ENCODE results near the gene SNX33. TPM values are rescaled to one million over a fixed set of nuclear protein-coding genes. Genes with fewer than 3 reads are reported as not detected.

SNX33 gene
- polyA plus RNA-seq (2013, experiment 1 of 4), result 22.6 TPM
- 23.7 TPM for polyA plus RNA-seq (2013, experiment 2 of 4)
- polyA plus RNA-seq (2013, experiment 3 of 4), result 18.6 TPM
- 19.3 TPM for polyA plus RNA-seq (2013, experiment 4 of 4)

- Histone ChIP-seq H3K27ac (ENCODE audit: insufficient read depth, low read depth, low read length, poor library complexity, severe bottlenecking) (peak within 1 kb of the TSS; percentile 93), H3K36me3 (ENCODE audit: control insufficient read depth, insufficient read depth, low read length) (no peaks in the 10 kb centered on the region), H3K9me3 (ENCODE audit: control insufficient read depth, low read length) (no peaks in the 10 kb centered on the region), H3K27me3 (ENCODE audit: control insufficient read depth, insufficient read depth, low read length, poor library complexity, severe bottlenecking) (peaks cover 20% of the 10 kb centered on the region), H3K4me1 (ENCODE audit: control insufficient read depth, insufficient read depth, low read length) (peaks cover 34% of the 10 kb centered on the region), H3K4me3 (ENCODE audit: insufficient read depth, low read depth, low read length) (peak within 1 kb of the TSS; percentile 93)
- WGBS, 2 experiments, result 0% methylated on average over 76 of the region's 76 CpGs
These were observed at the start of gene SNX33 for GRCh38 chr15:75647370-75648155. Gene SNX33, plus strand, starts transcription at chr15:75647912. Its CDS starts 1,191 bp downstream, at chr15:75649103.

GRCh38 chr15:75598361-75598760, 49.4 kb upstream of the SNX33 start:
- Histone ChIP-seq H3K4me1 (ENCODE audit: control insufficient read depth, insufficient read depth, low read length) (no peaks in the 10 kb centered on the region), H3K36me3 (ENCODE audit: control insufficient read depth, insufficient read depth, low read length) (peaks cover 5% of the 10 kb centered on the region), H3K27ac (ENCODE audit: insufficient read depth, low read depth, low read length, poor library complexity, severe bottlenecking) (no peak overlapping the region), H3K4me3 (ENCODE audit: insufficient read depth, low read depth, low read length) (no peak overlapping the region), H3K9me3 (ENCODE audit: control insufficient read depth, low read length) (no peaks in the 10 kb centered on the region), H3K27me3 (ENCODE audit: control insufficient read depth, insufficient read depth, low read length, poor library complexity, severe bottlenecking) (no peaks in the 10 kb centered on the region)
- 95% methylated on average over 4 of the region's 4 CpGs for WGBS, 2 experiments

- no peaks in the 10 kb centered on the region for H3K9me3 ChIP-seq (ENCODE audit: control insufficient read depth, low read length)
- no peaks in the 10 kb centered on the region for H3K27me3 ChIP-seq (ENCODE audit: control insufficient read depth, insufficient read depth, low read length, poor library complexity, severe bottlenecking)
- H3K4me1 ChIP-seq (ENCODE audit: control insufficient read depth, insufficient read depth, low read length), result no peaks in the 10 kb centered on the region
- H3K36me3 ChIP-seq (ENCODE audit: control insufficient read depth, insufficient read depth, low read length), result peaks cover 5% of the 10 kb centered on the region
- WGBS, 2 experiments, result 89 to 96% methylated on average over 1 to 2 of the region's 2 CpGs
- H3K4me3 ChIP-seq (ENCODE audit: insufficient read depth, low read depth, low read length), result no peak overlapping the region
- H3K27ac ChIP-seq (ENCODE audit: insufficient read depth, low read depth, low read length, poor library complexity, severe bottlenecking), result no peak overlapping the region
These were observed 48.3 kb upstream of the SNX33 start for GRCh38 chr15:75599401-75599800.

- H3K36me3 ChIP-seq (ENCODE audit: control insufficient read depth, insufficient read depth, low read length), result peaks cover 16% of the 10 kb centered on the region
- no peaks in the 10 kb centered on the region for H3K9me3 ChIP-seq (ENCODE audit: control insufficient read depth, low read length)
- WGBS, 2 experiments, result 92 to 93% methylated on average over 8 of the region's 8 CpGs
These were observed 41.7 kb upstream of the SNX33 start for GRCh38 chr15:75606026-75606425.

GRCh38 chr15:75606711-75607699, 40.7 kb upstream of the SNX33 start:
- WGBS, 2 experiments, result 88 to 94% methylated on average over 6 of the region's 6 CpGs
- H3K4me3 ChIP-seq (ENCODE audit: insufficient read depth, low read depth, low read length), result no peak overlapping the region
- H3K36me3 ChIP-seq (ENCODE audit: control insufficient read depth, insufficient read depth, low read length), result peaks cover 16% of the 10 kb centered on the region
- no peaks in the 10 kb centered on the region for H3K27me3 ChIP-seq (ENCODE audit: control insufficient read depth, insufficient read depth, low read length, poor library complexity, severe bottlenecking)
- no peak overlapping the region for H3K27ac ChIP-seq (ENCODE audit: insufficient read depth, low read depth, low read length, poor library complexity, severe bottlenecking)
- no peaks in the 10 kb centered on the region for H3K4me1 ChIP-seq (ENCODE audit: control insufficient read depth, insufficient read depth, low read length)
- H3K9me3 ChIP-seq (ENCODE audit: control insufficient read depth, low read length), result no peaks in the 10 kb centered on the region

More at GRCh38 chr15:75606026-75606425, 41.7 kb upstream of the SNX33 start:
- H3K27me3 ChIP-seq (ENCODE audit: control insufficient read depth, insufficient read depth, low read length, poor library complexity, severe bottlenecking), result no peaks in the 10 kb centered on the region
- no peak overlapping the region for H3K4me3 ChIP-seq (ENCODE audit: insufficient read depth, low read depth, low read length)
- H3K27ac ChIP-seq (ENCODE audit: insufficient read depth, low read depth, low read length, poor library complexity, severe bottlenecking), result no peak overlapping the region
- H3K4me1 ChIP-seq (ENCODE audit: control insufficient read depth, insufficient read depth, low read length), result no peaks in the 10 kb centered on the region

- peaks cover 8% of the 10 kb centered on the region for H3K36me3 ChIP-seq (ENCODE audit: control insufficient read depth, insufficient read depth, low read length)
- no peaks in the 10 kb centered on the region for H3K27me3 ChIP-seq (ENCODE audit: control insufficient read depth, insufficient read depth, low read length, poor library complexity, severe bottlenecking)
- H3K27ac ChIP-seq (ENCODE audit: insufficient read depth, low read depth, low read length, poor library complexity, severe bottlenecking), result no peak overlapping the region
- H3K4me1 ChIP-seq (ENCODE audit: control insufficient read depth, insufficient read depth, low read length), result no peaks in the 10 kb centered on the region
- H3K4me3 ChIP-seq (ENCODE audit: insufficient read depth, low read depth, low read length), result no peak overlapping the region
- H3K9me3 ChIP-seq (ENCODE audit: control insufficient read depth, low read length), result no peaks in the 10 kb centered on the region
These were observed 30.9 kb upstream of the SNX33 start for GRCh38 chr15:75616766-75617165.

GRCh38 chr15:75620058-75620820, 27.5 kb upstream of the SNX33 start:
- Histone ChIP-seq H3K36me3 (ENCODE audit: control insufficient read depth, insufficient read depth, low read length) (peaks cover 8% of the 10 kb centered on the region), H3K4me1 (ENCODE audit: control insufficient read depth, insufficient read depth, low read length) (no peaks in the 10 kb centered on the region), H3K9me3 (ENCODE audit: control insufficient read depth, low read length) (no peaks in the 10 kb centered on the region), H3K27ac (ENCODE audit: insufficient read depth, low read depth, low read length, poor library complexity, severe bottlenecking) (no peak overlapping the region), H3K27me3 (ENCODE audit: control insufficient read depth, insufficient read depth, low read length, poor library complexity, severe bottlenecking) (no peaks in the 10 kb centered on the region), H3K4me3 (ENCODE audit: insufficient read depth, low read depth, low read length) (no peak overlapping the region)
- 94 to 98% methylated on average over 4 of the region's 4 CpGs for WGBS, 2 experiments

- 94 to 97% methylated on average over 6 to 7 of the region's 7 CpGs for WGBS, 2 experiments
- H3K27ac ChIP-seq (ENCODE audit: insufficient read depth, low read depth, low read length, poor library complexity, severe bottlenecking), result no peak overlapping the region
- no peaks in the 10 kb centered on the region for H3K4me1 ChIP-seq (ENCODE audit: control insufficient read depth, insufficient read depth, low read length)
- H3K36me3 ChIP-seq (ENCODE audit: control insufficient read depth, insufficient read depth, low read length), result peaks cover 5% of the 10 kb centered on the region
- no peaks in the 10 kb centered on the region for H3K27me3 ChIP-seq (ENCODE audit: control insufficient read depth, insufficient read depth, low read length, poor library complexity, severe bottlenecking)
- no peak overlapping the region for H3K4me3 ChIP-seq (ENCODE audit: insufficient read depth, low read depth, low read length)
- H3K9me3 ChIP-seq (ENCODE audit: control insufficient read depth, low read length), result no peaks in the 10 kb centered on the region
These were observed 26.8 kb upstream of the SNX33 start for GRCh38 chr15:75620841-75621391.

GRCh38 chr15:75622505-75622904, 25.2 kb upstream of the SNX33 start:
- 93 to 94% methylated on average over 2 of the region's 2 CpGs for WGBS, 2 experiments
- no peaks in the 10 kb centered on the region for H3K9me3 ChIP-seq (ENCODE audit: control insufficient read depth, low read length)
- H3K27ac ChIP-seq (ENCODE audit: insufficient read depth, low read depth, low read length, poor library complexity, severe bottlenecking), result no peak overlapping the region
- no peak overlapping the region for H3K4me3 ChIP-seq (ENCODE audit: insufficient read depth, low read depth, low read length)
- H3K36me3 ChIP-seq (ENCODE audit: control insufficient read depth, insufficient read depth, low read length), result no peaks in the 10 kb centered on the region
- no peaks in the 10 kb centered on the region for H3K4me1 ChIP-seq (ENCODE audit: control insufficient read depth, insufficient read depth, low read length)
- no peaks in the 10 kb centered on the region for H3K27me3 ChIP-seq (ENCODE audit: control insufficient read depth, insufficient read depth, low read length, poor library complexity, severe bottlenecking)
